22Rv1 (cell line): ENCODE data around the gene HBM.

Experiments used
- H3K27ac ChIP-seq: fragments of 450-650 bp; 2 replicates; pipeline ENCODE4 v1.5.1; 2017
- ZFX ChIP-seq: fragments of 450-650 bp; IDR thresholded peaks from 2 replicates; pipeline ENCODE4 v1.6.1; 2017; ENCODE audit warnings: antibody characterized with exemption, borderline replicate concordance
- TF ChIP-seq, protein P1 (sequence below): fragments of 450-650 bp; IDR thresholded peaks from 2 replicates; pipeline ENCODE4 v1.5.1; 2017; ENCODE audit warnings: mild to moderate bottlenecking

HBM gene

DNA sequence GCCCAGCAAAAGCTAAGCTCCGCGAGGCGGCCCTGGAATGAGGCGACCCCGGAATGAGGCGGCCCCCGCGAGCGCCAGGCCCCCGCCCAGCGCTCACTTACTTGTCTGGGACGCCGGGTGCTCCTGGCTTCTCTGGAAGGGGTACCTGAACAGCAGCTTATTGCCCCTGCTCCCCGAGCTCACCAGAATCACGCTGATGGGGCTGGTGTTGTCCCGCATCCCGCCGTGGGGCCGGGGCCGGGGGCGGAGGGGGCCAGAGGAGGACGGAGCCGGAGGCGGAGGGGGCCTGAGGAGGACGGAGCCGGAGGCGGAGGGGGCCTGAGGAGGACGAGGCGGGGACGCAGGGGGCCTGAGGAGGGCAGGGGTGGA lies 27.7 kb upstream of the HBM start:
- TF ChIP-seq, protein P1, sequence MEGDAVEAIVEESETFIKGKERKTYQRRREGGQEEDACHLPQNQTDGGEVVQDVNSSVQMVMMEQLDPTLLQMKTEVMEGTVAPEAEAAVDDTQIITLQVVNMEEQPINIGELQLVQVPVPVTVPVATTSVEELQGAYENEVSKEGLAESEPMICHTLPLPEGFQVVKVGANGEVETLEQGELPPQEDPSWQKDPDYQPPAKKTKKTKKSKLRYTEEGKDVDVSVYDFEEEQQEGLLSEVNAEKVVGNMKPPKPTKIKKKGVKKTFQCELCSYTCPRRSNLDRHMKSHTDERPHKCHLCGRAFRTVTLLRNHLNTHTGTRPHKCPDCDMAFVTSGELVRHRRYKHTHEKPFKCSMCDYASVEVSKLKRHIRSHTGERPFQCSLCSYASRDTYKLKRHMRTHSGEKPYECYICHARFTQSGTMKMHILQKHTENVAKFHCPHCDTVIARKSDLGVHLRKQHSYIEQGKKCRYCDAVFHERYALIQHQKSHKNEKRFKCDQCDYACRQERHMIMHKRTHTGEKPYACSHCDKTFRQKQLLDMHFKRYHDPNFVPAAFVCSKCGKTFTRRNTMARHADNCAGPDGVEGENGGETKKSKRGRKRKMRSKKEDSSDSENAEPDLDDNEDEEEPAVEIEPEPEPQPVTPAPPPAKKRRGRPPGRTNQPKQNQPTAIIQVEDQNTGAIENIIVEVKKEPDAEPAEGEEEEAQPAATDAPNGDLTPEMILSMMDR: no peak
- no peak for TF ChIP-seq ZFX
- peak overlapping the region; percentile 63 for H3K27ac ChIP-seq

DNA sequence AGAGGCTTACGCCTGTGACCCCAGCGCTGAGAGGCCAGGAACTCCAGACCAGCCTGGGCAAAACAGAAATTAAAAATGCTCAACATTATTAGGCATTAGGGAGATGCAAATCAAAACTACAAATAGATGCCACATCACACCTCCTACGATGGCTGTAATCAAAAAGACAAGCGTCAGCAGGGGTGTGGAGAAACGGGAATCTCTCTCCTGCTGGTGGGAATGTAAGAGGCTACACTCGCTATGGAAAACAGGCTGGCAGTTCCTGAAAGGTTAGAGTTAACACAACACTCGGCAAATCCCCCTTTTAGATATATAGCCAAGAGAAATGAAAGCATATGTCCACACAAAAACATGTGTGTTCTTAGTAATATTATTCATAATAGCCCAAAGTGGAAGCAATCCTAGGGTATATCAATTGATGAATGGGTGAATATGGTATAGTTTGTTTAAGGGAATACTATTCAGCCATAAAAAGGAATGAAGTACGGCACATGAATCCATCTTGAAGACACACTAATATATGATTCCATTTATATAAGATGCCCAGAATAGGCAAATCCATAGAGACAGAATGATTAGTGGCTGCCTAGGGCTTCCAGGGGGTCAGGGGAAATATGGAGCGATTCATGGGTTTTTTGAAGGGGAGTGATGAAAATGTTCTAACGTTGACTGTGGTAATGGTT lies 25.5 kb upstream of the HBM start:
- TF ChIP-seq, protein P1: no peak
- TF ChIP-seq ZFX: no peak

DNA sequence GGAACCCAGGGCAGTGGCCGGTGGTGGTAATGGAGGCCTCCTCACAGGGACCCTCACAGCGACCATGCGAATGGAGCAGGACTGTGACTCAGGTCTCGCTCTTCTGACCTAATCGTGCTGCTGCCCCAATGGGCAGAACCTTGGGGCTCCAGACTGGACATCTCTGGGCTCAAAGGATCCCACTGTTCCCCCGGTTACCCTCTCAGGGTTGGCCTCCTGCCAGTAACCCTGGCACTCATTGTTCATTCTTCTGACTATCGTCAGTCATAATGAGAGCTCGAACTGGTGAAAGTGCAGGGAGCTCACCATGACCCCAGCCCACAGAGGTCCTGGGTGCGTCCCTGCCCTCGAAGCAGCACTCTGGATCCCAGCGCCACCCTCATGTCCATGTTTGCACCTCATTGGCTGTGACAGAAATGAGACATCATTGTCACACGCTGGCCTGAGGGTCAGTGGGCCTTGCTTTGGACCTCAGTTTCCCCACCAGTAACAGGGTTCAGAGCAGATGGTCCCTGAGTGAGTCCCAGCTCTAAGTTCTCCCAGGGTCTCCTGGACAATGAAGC lies 23.3 kb upstream of the HBM start:
- H3K27ac ChIP-seq: no peak overlapping the region
- TF ChIP-seq, protein P1: no peak
- no peak for TF ChIP-seq ZFX

More for the DNA sequence above, 25.5 kb upstream of the HBM start:
- no peak overlapping the region for H3K27ac ChIP-seq

DNA sequence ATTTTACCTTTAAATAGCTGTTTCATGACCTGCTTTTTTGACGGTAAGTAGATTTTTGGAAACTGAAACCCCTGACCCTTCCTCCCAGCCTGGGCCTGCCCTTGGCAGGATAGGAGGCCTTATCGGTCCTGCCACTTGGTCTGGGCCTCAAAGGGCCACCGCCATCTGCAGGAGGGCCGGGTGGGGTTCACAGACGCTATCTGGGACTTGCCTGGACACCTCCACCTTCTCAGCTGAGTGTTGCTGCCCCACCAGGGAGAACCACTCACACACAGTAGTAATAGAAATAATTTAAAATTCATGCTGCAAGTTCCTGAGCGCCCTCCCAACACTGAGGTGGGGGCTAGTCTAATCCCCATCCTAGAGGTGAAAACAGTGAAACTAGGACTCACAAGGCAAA lies 22.7 kb upstream of the HBM start:
- H3K27ac ChIP-seq: no peak overlapping the region
- no peak for TF ChIP-seq ZFX
- TF ChIP-seq, protein P1: no peak

DNA sequence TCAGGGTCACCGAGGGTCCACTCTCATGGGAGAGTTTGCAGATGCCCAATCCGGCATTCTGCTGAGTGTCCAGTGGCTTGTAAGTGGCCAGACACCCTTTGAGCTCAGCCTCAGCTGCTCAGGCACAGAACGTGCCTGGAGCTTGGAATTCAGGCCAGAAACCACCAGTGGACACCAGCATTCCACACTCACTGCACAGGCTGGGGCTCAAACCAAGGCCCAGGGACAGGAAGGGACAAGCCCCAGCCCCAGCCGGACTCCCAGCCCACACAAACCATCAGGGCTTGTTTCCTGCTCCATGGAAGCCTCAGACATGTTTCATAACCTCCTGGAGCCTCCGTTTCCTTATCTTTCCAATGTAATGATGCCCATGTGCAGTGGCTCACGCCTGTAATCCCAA lies 22.3 kb upstream of the HBM start:
- TF ChIP-seq, protein P1: no peak
- TF ChIP-seq ZFX: no peak
- no peak overlapping the region for H3K27ac ChIP-seq

DNA sequence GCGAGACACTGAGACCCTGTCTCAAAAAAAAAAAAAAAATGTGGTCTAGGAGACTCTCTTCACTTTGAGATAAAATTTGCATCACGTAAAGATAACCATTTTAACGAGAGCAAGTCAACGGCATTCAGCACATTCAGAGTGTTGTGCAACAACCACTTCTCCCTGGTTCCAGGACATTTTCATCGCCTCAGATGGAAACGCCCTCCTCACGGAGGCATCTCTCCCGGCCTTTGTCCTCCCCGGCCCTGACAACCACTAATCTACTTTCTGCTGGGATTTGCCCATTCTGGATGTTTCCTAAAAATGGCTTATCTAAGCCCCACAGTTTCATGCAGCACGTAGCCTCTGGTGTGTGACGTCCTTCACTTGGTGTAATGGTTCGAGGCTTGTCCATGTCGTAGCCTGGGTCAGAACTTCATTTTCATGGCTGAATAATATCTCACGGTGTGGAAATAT lies 21.0 kb upstream of the HBM start:
- no peak overlapping the region for H3K27ac ChIP-seq
- TF ChIP-seq, protein P1: no peak
- no peak for TF ChIP-seq ZFX

DNA sequence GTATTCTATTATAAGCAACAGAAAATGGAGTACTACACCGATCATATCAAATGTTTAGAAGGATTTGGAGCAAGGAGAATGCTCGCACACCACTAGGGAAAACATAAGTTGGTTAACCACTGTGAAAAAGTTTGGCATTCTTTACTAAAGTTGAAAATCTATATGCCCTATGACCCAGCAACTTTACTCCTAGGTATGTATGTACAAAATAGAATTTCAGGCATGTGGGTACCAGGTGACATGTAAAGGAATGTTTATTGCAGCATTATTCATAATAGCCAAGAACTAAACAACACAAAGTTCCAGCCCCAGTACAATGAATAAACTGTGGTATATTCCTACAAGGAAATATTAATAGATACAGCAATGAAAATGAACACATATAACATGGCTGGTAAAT lies 19.1 kb upstream of the HBM start:
- TF ChIP-seq ZFX: no peak
- TF ChIP-seq, protein P1: no peak
- no peak overlapping the region for H3K27ac ChIP-seq
